GM12878 (cell line): ENCODE measurements around the gene ZNF680.

Experiments used
- BHLHE40 ChIP-seq, 2 experiments: fragments of 450-650 bp in 1 of 2; IDR thresholded peaks; 2 replicates each; pipeline ENCODE4 v1.6.1; 2011 to 2017; ENCODE audit warnings: low read depth in 2 of 2, borderline replicate concordance in 1 of 2, improper control_type of control experiment in 1 of 2, low read length in 1 of 2, mild to moderate bottlenecking in 1 of 2
- GABPA ChIP-seq: IDR thresholded peaks from 2 replicates; pipeline ENCODE4 v1.6.1; 2014; ENCODE audit warnings: antibody characterized with exemption, low read depth, mild to moderate bottlenecking, inconsistent platforms
- TF ChIP-seq, protein P1 (sequence below), 3 experiments: IDR thresholded peaks in 2 of 3; conservative IDR thresholded peaks in 1 of 3; 2 replicates each; pipeline ENCODE4 v1.5.1; 2011; ENCODE audit warnings: low read depth in 3 of 3, low read length in 3 of 3, mild to moderate bottlenecking in 3 of 3, control low read depth in 2 of 3, moderate library complexity in 2 of 3, inconsistent platforms in 1 of 3, mixed read lengths in 1 of 3; ENCODE audit not compliant: control insufficient read depth in 2 of 3, insufficient read depth in 1 of 3; ENCODE audit errors: extremely low read depth in 1 of 3

DNA sequence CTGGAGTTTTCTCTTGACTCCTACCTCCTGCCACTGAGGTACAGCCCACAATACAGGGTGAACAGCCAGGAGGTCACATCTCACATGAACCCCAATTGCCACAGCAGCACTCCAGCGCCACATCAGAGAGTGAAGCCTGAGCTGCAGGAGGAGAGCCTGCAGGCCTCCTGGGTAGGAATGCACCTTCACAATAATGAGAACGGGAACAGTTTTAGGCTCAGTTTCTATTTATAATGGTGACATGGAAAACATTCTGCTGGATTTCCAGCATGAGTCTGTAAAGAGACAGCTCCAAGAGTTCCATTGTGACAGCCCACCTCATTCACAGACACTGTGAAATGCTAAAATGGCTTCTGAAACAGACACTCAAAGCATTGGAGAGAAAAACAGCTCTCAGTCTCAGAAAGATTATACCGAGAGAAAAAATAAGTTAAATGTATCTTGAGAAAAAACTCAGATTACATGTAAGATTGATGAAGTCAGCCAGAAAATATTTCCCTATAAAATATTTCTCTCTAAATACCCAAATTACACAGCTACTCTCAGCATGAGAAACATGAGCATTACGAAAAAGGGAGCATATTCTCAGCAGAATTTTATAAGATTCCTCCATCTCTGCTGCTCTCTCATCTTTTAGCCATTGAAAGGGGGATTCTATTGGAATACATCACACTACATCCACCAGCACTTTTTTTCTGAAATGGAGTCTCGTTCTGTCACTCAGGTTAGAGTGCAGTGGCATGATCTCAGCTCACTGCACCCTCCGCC, 11.3 kb downstream of the ZNF680 start:
- TF ChIP-seq, protein P1, sequence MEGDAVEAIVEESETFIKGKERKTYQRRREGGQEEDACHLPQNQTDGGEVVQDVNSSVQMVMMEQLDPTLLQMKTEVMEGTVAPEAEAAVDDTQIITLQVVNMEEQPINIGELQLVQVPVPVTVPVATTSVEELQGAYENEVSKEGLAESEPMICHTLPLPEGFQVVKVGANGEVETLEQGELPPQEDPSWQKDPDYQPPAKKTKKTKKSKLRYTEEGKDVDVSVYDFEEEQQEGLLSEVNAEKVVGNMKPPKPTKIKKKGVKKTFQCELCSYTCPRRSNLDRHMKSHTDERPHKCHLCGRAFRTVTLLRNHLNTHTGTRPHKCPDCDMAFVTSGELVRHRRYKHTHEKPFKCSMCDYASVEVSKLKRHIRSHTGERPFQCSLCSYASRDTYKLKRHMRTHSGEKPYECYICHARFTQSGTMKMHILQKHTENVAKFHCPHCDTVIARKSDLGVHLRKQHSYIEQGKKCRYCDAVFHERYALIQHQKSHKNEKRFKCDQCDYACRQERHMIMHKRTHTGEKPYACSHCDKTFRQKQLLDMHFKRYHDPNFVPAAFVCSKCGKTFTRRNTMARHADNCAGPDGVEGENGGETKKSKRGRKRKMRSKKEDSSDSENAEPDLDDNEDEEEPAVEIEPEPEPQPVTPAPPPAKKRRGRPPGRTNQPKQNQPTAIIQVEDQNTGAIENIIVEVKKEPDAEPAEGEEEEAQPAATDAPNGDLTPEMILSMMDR (IDR thresholded peaks at IDR 0.05 in 2 of 3, conservative IDR thresholded peaks at IDR 0.05 in 1 of 3; ENCODE audit: control insufficient read depth in 2 of 3, extremely low read depth in 1 of 3, insufficient read depth in 1 of 3, low read depth in 3 of 3, low read length in 3 of 3): no peak
- TF ChIP-seq GABPA (no peak), BHLHE40 (IDR thresholded peaks at IDR 0.05; ENCODE audit: borderline replicate concordance in 1 of 2, low read depth in 2 of 2, low read length in 1 of 2) (no peak)
